ENCODE measurements around the gene NOTO.

Gene NOTO

GRCh38 chr2:73246850-73247249 lies 44.5 kb downstream of the NOTO start:
- no peak for DNase-seq
- H3K4me3 ChIP-seq (ENCODE audit: insufficient read depth, low read depth, low read length, poor library complexity, severe bottlenecking), result no peak overlapping the region
- H3K27ac ChIP-seq (ENCODE audit: insufficient read depth, low read length, poor library complexity, severe bottlenecking), result no peak overlapping the region
- H3K27me3 ChIP-seq (replicated peaks; ENCODE audit: control insufficient read depth, insufficient read depth, low read length, poor library complexity, severe bottlenecking), result no peaks in the 10 kb centered on the region
- H3K9me3 ChIP-seq (ENCODE audit: control insufficient read depth, low read length), result no peaks in the 10 kb centered on the region
- H3K36me3 ChIP-seq (ENCODE audit: control insufficient read depth, insufficient read depth, low read length), result peaks cover 89% of the 10 kb centered on the region
- no peaks in the 10 kb centered on the region for H3K4me1 ChIP-seq (ENCODE audit: control insufficient read depth, insufficient read depth, low read length, poor library complexity, severe bottlenecking)

GRCh38 chr2:73249636-73250035 lies 47.3 kb downstream of the NOTO start:
- no peaks in the 10 kb centered on the region for H3K27me3 ChIP-seq (replicated peaks; ENCODE audit: control insufficient read depth, insufficient read depth, low read length, poor library complexity, severe bottlenecking)
- no peak overlapping the region for H3K27ac ChIP-seq (ENCODE audit: insufficient read depth, low read length, poor library complexity, severe bottlenecking)
- H3K36me3 ChIP-seq (ENCODE audit: control insufficient read depth, insufficient read depth, low read length), result peaks cover 95% of the 10 kb centered on the region
- no peaks in the 10 kb centered on the region for H3K4me1 ChIP-seq (ENCODE audit: control insufficient read depth, insufficient read depth, low read length, poor library complexity, severe bottlenecking)
- DNase-seq, result no peak
- no peak overlapping the region for H3K4me3 ChIP-seq (ENCODE audit: insufficient read depth, low read depth, low read length, poor library complexity, severe bottlenecking)
- no peaks in the 10 kb centered on the region for H3K9me3 ChIP-seq (ENCODE audit: control insufficient read depth, low read length)

- H3K36me3 ChIP-seq (ENCODE audit: control insufficient read depth, insufficient read depth, low read length), result peaks cover 81% of the 10 kb centered on the region
- H3K27me3 ChIP-seq (replicated peaks; ENCODE audit: control insufficient read depth, insufficient read depth, low read length, poor library complexity, severe bottlenecking), result no peaks in the 10 kb centered on the region
- H3K9me3 ChIP-seq (ENCODE audit: control insufficient read depth, low read length), result no peaks in the 10 kb centered on the region
- no peaks in the 10 kb centered on the region for H3K4me1 ChIP-seq (ENCODE audit: control insufficient read depth, insufficient read depth, low read length, poor library complexity, severe bottlenecking)
- DNase-seq, result no peak
- H3K27ac ChIP-seq (ENCODE audit: insufficient read depth, low read length, poor library complexity, severe bottlenecking), result no peak overlapping the region
- H3K4me3 ChIP-seq (ENCODE audit: insufficient read depth, low read depth, low read length, poor library complexity, severe bottlenecking), result no peak overlapping the region
These were observed 48.8 kb downstream of the NOTO start for GRCh38 chr2:73250872-73251846.

- Histone ChIP-seq H3K4me3 (ENCODE audit: insufficient read depth, low read depth, low read length, poor library complexity, severe bottlenecking) (no peak overlapping the region), H3K27ac (ENCODE audit: insufficient read depth, low read length, poor library complexity, severe bottlenecking) (no peak overlapping the region), H3K9me3 (ENCODE audit: control insufficient read depth, low read length) (no peaks in the 10 kb centered on the region), H3K36me3 (ENCODE audit: control insufficient read depth, insufficient read depth, low read length) (peaks cover 69% of the 10 kb centered on the region), H3K4me1 (ENCODE audit: control insufficient read depth, insufficient read depth, low read length, poor library complexity, severe bottlenecking) (no peaks in the 10 kb centered on the region), H3K27me3 (replicated peaks; ENCODE audit: control insufficient read depth, insufficient read depth, low read length, poor library complexity, severe bottlenecking) (no peaks in the 10 kb centered on the region)
- DNase-seq, result no peak
These were observed 50.1 kb downstream of the NOTO start for GRCh38 chr2:73252238-73253027.

DNA sequence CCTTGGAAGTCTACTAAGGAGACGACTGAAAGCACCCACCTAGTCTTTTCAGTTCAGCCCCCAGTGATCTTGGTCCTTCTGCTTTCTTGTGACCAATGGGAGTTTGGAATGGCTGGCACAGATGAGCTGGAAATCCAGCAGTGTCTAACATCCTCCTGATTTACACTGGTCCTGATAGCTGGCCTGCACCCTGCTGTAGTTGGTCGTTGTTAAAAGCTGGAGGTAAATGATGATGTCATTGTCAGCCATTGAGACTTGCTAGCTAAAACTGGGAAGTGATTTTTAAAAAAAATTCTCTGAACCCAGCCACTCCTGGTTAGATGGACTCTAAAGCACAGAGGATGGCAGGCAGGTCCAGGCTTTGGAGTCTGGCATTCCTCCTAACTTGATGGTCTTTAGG lies 51.0 kb downstream of the NOTO start:
- Histone ChIP-seq H3K36me3 (ENCODE audit: control insufficient read depth, insufficient read depth, low read length) (peaks cover 60% of the 10 kb centered on the region), H3K27ac (ENCODE audit: insufficient read depth, low read length, poor library complexity, severe bottlenecking) (no peak overlapping the region), H3K27me3 (replicated peaks; ENCODE audit: control insufficient read depth, insufficient read depth, low read length, poor library complexity, severe bottlenecking) (no peaks in the 10 kb centered on the region), H3K4me1 (ENCODE audit: control insufficient read depth, insufficient read depth, low read length, poor library complexity, severe bottlenecking) (peaks cover 5% of the 10 kb centered on the region), H3K9me3 (ENCODE audit: control insufficient read depth, low read length) (no peaks in the 10 kb centered on the region), H3K4me3 (ENCODE audit: insufficient read depth, low read depth, low read length, poor library complexity, severe bottlenecking) (no peak overlapping the region)
- DNase-seq, result no peak

DNA sequence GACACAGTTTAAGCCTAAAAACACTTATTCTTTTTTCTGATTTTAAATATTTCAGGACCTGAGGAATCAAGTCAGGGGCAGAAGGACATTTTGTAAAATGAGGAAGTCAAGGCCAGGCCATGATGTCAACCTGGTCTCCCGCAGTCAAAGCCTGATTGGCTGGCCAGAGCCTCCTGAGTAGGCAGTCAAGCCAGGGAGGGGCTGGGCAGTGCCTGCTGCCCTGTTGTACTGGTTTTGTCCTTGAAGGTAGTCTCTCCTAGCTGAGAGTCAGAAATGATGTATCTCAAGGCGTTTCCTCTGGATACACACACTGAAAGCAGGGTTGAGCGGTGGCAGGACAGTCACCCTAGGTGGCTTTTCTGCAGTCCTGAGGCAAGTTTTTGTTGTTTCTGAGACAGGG lies 51.5 kb downstream of the NOTO start:
- H3K4me3 ChIP-seq (ENCODE audit: insufficient read depth, low read depth, low read length, poor library complexity, severe bottlenecking), result no peak overlapping the region
- H3K27ac ChIP-seq (ENCODE audit: insufficient read depth, low read length, poor library complexity, severe bottlenecking), result no peak overlapping the region
- DNase-seq, result no peak
- peaks cover 5% of the 10 kb centered on the region for H3K4me1 ChIP-seq (ENCODE audit: control insufficient read depth, insufficient read depth, low read length, poor library complexity, severe bottlenecking)
- peaks cover 55% of the 10 kb centered on the region for H3K36me3 ChIP-seq (ENCODE audit: control insufficient read depth, insufficient read depth, low read length)
- H3K9me3 ChIP-seq (ENCODE audit: control insufficient read depth, low read length), result no peaks in the 10 kb centered on the region
- no peaks in the 10 kb centered on the region for H3K27me3 ChIP-seq (replicated peaks; ENCODE audit: control insufficient read depth, insufficient read depth, low read length, poor library complexity, severe bottlenecking)

- Histone ChIP-seq H3K36me3 (ENCODE audit: control insufficient read depth, insufficient read depth, low read length) (peaks cover 50% of the 10 kb centered on the region), H3K27me3 (replicated peaks; ENCODE audit: control insufficient read depth, insufficient read depth, low read length, poor library complexity, severe bottlenecking) (no peaks in the 10 kb centered on the region), H3K4me1 (ENCODE audit: control insufficient read depth, insufficient read depth, low read length, poor library complexity, severe bottlenecking) (peaks cover 5% of the 10 kb centered on the region), H3K4me3 (ENCODE audit: insufficient read depth, low read depth, low read length, poor library complexity, severe bottlenecking) (no peak overlapping the region), H3K9me3 (ENCODE audit: control insufficient read depth, low read length) (no peaks in the 10 kb centered on the region), H3K27ac (ENCODE audit: insufficient read depth, low read length, poor library complexity, severe bottlenecking) (no peak overlapping the region)
- DNase-seq, result no peak
These were observed 52.1 kb downstream of the NOTO start for GRCh38 chr2:73254343-73255006.

- Histone ChIP-seq H3K4me3 (ENCODE audit: insufficient read depth, low read depth, low read length, poor library complexity, severe bottlenecking) (no peak overlapping the region), H3K4me1 (ENCODE audit: control insufficient read depth, insufficient read depth, low read length, poor library complexity, severe bottlenecking) (peaks cover 5% of the 10 kb centered on the region), H3K27ac (ENCODE audit: insufficient read depth, low read length, poor library complexity, severe bottlenecking) (no peak overlapping the region), H3K27me3 (replicated peaks; ENCODE audit: control insufficient read depth, insufficient read depth, low read length, poor library complexity, severe bottlenecking) (no peaks in the 10 kb centered on the region), H3K9me3 (ENCODE audit: control insufficient read depth, low read length) (no peaks in the 10 kb centered on the region), H3K36me3 (ENCODE audit: control insufficient read depth, insufficient read depth, low read length) (peaks cover 43% of the 10 kb centered on the region)
- no peak for DNase-seq
These were observed 52.8 kb downstream of the NOTO start for GRCh38 chr2:73255007-73255644.

GRCh38 chr2:73255907-73256617 lies 53.7 kb downstream of the NOTO start:
- Histone ChIP-seq H3K4me3 (ENCODE audit: insufficient read depth, low read depth, low read length, poor library complexity, severe bottlenecking) (no peak overlapping the region), H3K9me3 (ENCODE audit: control insufficient read depth, low read length) (no peaks in the 10 kb centered on the region), H3K4me1 (ENCODE audit: control insufficient read depth, insufficient read depth, low read length, poor library complexity, severe bottlenecking) (peaks cover 5% of the 10 kb centered on the region), H3K27ac (ENCODE audit: insufficient read depth, low read length, poor library complexity, severe bottlenecking) (no peak overlapping the region), H3K27me3 (replicated peaks; ENCODE audit: control insufficient read depth, insufficient read depth, low read length, poor library complexity, severe bottlenecking) (no peaks in the 10 kb centered on the region), H3K36me3 (ENCODE audit: control insufficient read depth, insufficient read depth, low read length) (peaks cover 34% of the 10 kb centered on the region)
- no peak for DNase-seq

Data from effector memory CD4-positive, alpha-beta T cell (primary cell).